Type B pancreatic cell (in vitro differentiated cells): ENCODE results near the gene ERICH4. TPM values are rescaled to one million over a fixed set of nuclear protein-coding genes. Genes with fewer than 3 reads are reported as not detected.

ENCODE experiments used
- DNase-seq: peaks from one replicate; pipeline ENCODE4 v3.0.0; 2021; ENCODE audit warnings: mixed read lengths; ENCODE audit not compliant: unreplicated experiment; ENCODE audit errors: extremely low spot score
- H3K27ac Mint-ChIP-seq: 2 replicates; pipeline ENCODE4 v1.8.0; 2021; ENCODE audit warnings: mild to moderate bottlenecking, mixed read lengths
- H3K27me3 Mint-ChIP-seq: 2 replicates; pipeline ENCODE4 v1.8.0; 2021; ENCODE audit warnings: mixed read lengths
- H3K36me3 Mint-ChIP-seq: 2 replicates; pipeline ENCODE4 v1.8.0; 2021; ENCODE audit warnings: mixed read lengths
- H3K4me1 Mint-ChIP-seq: one replicate; pipeline ENCODE4 v1.8.0; 2021; ENCODE audit warnings: mixed read lengths; ENCODE audit not compliant: unreplicated experiment
- H3K4me3 Mint-ChIP-seq: 2 replicates; pipeline ENCODE4 v1.8.0; 2021; ENCODE audit warnings: mild to moderate bottlenecking, mixed read lengths
- H3K9me3 Mint-ChIP-seq: 2 replicates; pipeline ENCODE4 v1.8.0; 2021; ENCODE audit warnings: mixed read lengths
- total RNA-seq: library from RNA; stranded (reverse); gene quantifications from 2 replicates; pipeline ENCODE4 v1.2.1, GENCODE V29; 2021; ENCODE audit warnings: low replicate concordance
- TF ChIP-seq, protein P1 (sequence below): fragments of 200-600 bp; sonication (generic); conservative IDR thresholded peaks from 2 replicates; pipeline ENCODE4 v1.5.0; 2021; ENCODE audit warnings: antibody characterized with exemption, mild to moderate bottlenecking

The ERICH4 gene
- total RNA-seq, 1 donor from 2014 or later = 0.56 TPM

DNA sequence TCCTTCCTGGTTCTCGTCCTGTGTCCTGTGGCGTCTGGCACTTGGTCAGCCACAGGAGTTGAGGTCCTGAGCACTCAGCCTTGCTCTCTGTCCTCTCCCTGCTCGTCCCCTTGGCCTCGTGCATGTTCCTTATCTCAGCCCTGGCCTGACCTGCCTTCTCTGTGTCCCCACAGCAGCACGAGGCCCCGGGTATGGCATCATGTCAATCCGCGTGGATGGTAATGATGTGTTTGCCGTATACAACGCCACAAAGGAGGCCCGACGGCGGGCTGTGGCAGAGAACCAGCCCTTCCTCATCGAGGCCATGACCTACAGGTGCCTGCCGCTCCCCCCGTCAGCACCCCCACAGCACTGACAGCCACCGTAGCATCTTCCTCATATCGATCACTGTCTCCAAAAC lies 20.5 kb upstream of the ERICH4 start:
- no peak overlapping the region for H3K4me3 Mint-ChIP-seq
- TF ChIP-seq, protein P1, sequence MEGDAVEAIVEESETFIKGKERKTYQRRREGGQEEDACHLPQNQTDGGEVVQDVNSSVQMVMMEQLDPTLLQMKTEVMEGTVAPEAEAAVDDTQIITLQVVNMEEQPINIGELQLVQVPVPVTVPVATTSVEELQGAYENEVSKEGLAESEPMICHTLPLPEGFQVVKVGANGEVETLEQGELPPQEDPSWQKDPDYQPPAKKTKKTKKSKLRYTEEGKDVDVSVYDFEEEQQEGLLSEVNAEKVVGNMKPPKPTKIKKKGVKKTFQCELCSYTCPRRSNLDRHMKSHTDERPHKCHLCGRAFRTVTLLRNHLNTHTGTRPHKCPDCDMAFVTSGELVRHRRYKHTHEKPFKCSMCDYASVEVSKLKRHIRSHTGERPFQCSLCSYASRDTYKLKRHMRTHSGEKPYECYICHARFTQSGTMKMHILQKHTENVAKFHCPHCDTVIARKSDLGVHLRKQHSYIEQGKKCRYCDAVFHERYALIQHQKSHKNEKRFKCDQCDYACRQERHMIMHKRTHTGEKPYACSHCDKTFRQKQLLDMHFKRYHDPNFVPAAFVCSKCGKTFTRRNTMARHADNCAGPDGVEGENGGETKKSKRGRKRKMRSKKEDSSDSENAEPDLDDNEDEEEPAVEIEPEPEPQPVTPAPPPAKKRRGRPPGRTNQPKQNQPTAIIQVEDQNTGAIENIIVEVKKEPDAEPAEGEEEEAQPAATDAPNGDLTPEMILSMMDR = no peak

DNA sequence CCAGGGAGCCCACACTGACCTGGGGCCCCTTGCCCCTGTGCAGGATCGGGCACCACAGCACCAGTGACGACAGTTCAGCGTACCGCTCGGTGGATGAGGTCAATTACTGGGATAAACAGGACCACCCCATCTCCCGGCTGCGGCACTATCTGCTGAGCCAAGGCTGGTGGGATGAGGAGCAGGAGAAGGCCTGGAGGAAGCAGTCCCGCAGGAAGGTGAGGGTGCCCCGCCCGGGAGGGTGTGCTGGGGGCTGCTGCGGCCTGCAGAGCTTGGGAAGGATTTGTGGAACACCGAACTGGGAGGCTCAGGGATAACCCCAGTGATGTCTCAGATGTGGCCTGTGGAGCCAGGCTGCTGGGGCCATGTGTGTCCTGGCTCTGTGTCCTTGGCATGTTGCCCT lies 20.0 kb upstream of the ERICH4 start:
- no peak overlapping the region for H3K27ac Mint-ChIP-seq
- no peak for DNase-seq
- H3K27me3 Mint-ChIP-seq = no peaks in the 10 kb centered on the region
- TF ChIP-seq, protein P1 = no peak
- peaks cover 13% of the 10 kb centered on the region for H3K4me1 Mint-ChIP-seq
- H3K36me3 Mint-ChIP-seq = peaks cover 6% of the 10 kb centered on the region
- H3K9me3 Mint-ChIP-seq = no peaks in the 10 kb centered on the region
- no peak overlapping the region for H3K4me3 Mint-ChIP-seq

More for the DNA sequence above, 20.5 kb upstream of the ERICH4 start:
- peaks cover 6% of the 10 kb centered on the region for H3K36me3 Mint-ChIP-seq
- H3K27me3 Mint-ChIP-seq = no peaks in the 10 kb centered on the region
- no peaks in the 10 kb centered on the region for H3K9me3 Mint-ChIP-seq
- no peak overlapping the region for H3K27ac Mint-ChIP-seq
- DNase-seq = no peak
- peaks cover 9% of the 10 kb centered on the region for H3K4me1 Mint-ChIP-seq

DNA sequence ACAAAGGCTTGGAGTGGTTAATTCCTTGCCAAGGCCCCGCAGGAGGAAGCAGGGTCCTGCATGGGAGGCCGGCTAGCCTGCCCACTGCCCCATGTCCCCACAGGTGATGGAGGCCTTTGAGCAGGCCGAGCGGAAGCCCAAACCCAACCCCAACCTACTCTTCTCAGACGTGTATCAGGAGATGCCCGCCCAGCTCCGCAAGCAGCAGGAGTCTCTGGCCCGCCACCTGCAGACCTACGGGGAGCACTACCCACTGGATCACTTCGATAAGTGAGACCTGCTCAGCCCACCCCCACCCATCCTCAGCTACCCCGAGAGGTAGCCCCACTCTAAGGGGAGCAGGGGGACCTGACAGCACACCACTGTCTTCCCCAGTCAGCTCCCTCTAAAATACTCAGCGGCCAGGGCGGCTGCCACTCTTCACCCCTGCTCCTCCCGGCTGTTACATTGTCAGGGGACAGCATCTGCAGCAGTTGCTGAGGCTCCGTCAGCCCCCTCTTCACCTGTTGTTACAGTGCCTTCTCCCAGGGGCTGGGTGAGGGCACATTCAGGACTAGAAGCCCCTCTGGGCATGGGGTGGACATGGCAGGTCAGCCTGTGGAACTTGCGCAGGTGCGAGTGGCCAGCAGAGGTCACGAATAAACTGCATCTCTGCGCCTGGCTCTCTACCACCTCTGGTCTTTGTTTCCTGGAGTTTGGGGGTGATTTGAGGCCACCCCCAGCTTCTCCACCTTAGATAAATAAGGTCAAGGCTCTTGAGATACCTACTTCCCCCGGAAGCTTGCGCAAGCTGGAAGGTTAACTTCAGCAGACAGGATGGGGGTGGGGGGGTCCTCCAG lies 18.4 kb upstream of the ERICH4 start:
- no peaks in the 10 kb centered on the region for H3K9me3 Mint-ChIP-seq

DNA sequence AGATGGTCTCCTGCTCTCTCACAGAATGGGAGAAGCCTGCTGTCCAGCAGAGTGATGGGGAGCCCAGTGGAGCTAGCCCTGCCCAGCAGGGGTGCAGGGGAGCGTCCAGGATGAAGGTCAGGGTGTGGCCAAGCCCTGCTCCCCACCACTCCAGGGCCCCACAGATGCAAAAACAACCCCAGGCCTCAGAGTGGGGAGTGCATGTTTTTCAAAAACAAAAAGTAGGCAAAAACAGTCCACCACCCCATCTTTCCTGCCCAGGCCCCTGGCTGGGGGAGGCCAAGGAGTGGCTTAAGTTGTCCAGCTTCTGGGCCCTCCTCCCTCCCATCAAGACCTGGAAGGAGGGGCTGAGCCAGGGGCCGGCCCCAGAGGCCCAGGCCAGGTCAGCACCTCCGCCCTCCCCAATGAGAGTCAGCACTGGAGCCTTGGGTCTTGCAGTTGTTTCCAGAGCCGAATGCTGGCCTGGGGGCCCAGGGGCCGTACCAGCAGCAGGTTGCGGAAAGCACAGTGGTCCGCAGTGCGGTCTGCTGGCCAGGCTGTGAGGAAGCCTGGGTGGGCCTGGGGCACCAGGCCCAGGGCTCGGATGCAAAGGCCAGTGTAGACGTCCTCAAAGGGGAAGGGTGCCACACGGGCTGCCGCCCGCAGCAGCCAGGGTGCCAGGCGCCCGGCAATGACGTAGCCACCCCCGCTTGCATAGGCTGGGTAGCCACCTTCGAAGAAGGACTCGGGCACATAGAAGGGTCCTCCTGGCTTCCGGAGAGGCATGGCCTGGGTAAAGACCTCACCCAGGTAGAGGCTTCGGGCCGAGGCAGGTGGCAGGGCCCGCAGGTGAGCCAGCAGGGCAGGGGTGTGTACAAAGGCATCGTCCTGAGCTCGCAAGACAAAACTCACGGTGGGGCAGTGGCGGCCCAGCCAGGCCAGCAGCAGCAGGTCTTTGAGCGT lies 17.5 kb upstream of the ERICH4 start:
- H3K4me3 Mint-ChIP-seq = peak overlapping the region; percentile 71

More for the DNA sequence above, 18.4 kb upstream of the ERICH4 start:
- no peak for DNase-seq
- TF ChIP-seq, protein P1 = no peak
- H3K27me3 Mint-ChIP-seq = no peaks in the 10 kb centered on the region
- H3K27ac Mint-ChIP-seq = no peak overlapping the region
- peaks cover 16% of the 10 kb centered on the region for H3K4me1 Mint-ChIP-seq
- peaks cover 3% of the 10 kb centered on the region for H3K36me3 Mint-ChIP-seq
- no peak overlapping the region for H3K4me3 Mint-ChIP-seq

DNA sequence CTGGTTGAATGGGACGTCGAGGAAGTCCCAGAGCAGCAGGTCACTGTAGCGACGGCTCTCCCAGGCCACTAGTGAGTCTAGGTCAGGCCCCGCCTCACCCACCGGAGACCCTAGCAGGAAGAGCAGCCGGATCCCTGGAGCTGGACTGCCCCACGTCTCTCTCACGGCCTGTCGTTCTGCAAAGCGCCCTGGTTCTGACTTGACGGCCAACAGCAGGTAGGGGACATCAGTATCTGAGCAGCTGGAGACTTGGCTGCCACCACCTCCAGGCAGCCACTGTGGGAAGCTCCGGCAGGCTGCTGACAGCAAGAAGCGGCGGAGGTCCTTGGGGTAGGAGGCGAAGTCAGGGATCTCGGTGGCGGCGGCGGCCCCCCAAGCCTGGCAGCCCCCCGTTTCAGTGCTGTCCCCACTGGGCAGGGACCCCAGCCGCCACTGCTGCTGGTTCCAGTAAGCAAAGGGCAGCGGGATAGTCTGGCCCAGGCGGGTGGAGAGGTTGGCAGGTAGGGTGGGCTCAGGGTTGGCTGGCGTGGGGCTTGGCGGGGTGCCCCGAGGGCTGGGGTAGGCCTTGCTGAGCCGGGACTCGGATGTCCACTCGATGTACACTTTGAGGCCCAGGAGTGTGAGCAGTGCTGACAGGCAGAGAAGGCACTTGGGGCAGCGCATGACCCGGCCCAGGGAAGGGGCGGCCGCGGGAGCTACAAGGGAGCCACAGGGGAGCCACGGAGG lies 16.7 kb upstream of the ERICH4 start:
- peak overlapping the region; percentile 87 for H3K4me3 Mint-ChIP-seq
- peaks cover 16% of the 10 kb centered on the region for H3K4me1 Mint-ChIP-seq
- no peaks in the 10 kb centered on the region for H3K27me3 Mint-ChIP-seq
- no peak for DNase-seq
- peaks cover under 1% of the 10 kb centered on the region for H3K36me3 Mint-ChIP-seq
- H3K9me3 Mint-ChIP-seq = no peaks in the 10 kb centered on the region
- TF ChIP-seq, protein P1 = no peak
- H3K27ac Mint-ChIP-seq = peak overlapping the region; percentile 92

More for the DNA sequence above, 17.5 kb upstream of the ERICH4 start:
- Mint-ChIP-seq H3K27ac (no peak overlapping the region), H3K27me3 (no peaks in the 10 kb centered on the region), H3K4me1 (peaks cover 16% of the 10 kb centered on the region), H3K9me3 (no peaks in the 10 kb centered on the region), H3K36me3 (peaks cover 3% of the 10 kb centered on the region)
- TF ChIP-seq, protein P1 = no peak
- no peak for DNase-seq
